Left renal pelvis (tissue), 4 donors: Measurements from ENCODE around the gene C16orf86. TPM values are rescaled to one million over a fixed set of nuclear protein-coding genes. Genes with fewer than 3 reads are reported as not detected.

Experiments used
- polyA plus RNA-seq, 4 donors: library from polyadenylated mRNA; unstranded; fragments of 120-200 nt; gene quantifications; one replicate each; pipeline ENCODE4 v1.2.1, GENCODE V29; 2013; ENCODE audit not compliant: insufficient read length in 4 of 4

Gene C16orf86
- polyA plus RNA-seq, 4 donors: 1.7 to 4.3 (median 2.7) TPM

Other genes starting within 250 kb of the C16orf86 start
- gene HSD11B2, start 235.7 kb upstream of the C16orf86 start, polyA plus RNA-seq: 10 to 100 TPM; 16.5 to 74.4 (median 45.6) TPM
- 10 to 100 TPM; 66.2 to 96.0 (median 84.0) TPM for gene ATP6V0D1, start 185.7 kb upstream of the C16orf86 start, polyA plus RNA-seq
- under 1 TPM in 1 of 4 donors, not detected in 3; 0.34 TPM for gene AGRP, start 183.3 kb upstream of the C16orf86 start, polyA plus RNA-seq
- gene RIPOR1, start 138.0 kb upstream of the C16orf86 start, polyA plus RNA-seq: 100 to 1,000 TPM in 3 of 4 donors, 10 to 100 TPM in 1; 40.9 to 136 (median 116) TPM
- 10 to 100 TPM; 68.3 to 87.1 (median 81.8) TPM for gene CTCF, start 104.3 kb upstream of the C16orf86 start, polyA plus RNA-seq
- gene CARMIL2, start 21.7 kb upstream of the C16orf86 start, polyA plus RNA-seq: 1 to 10 TPM in 1 of 4 donors, under 1 TPM in 3; 0.78 to 1.4 (median 0.84) TPM
- gene ACD, start 6.6 kb upstream of the C16orf86 start, polyA plus RNA-seq: 10 to 100 TPM; 19.4 to 30.0 (median 21.8) TPM
- 1 to 10 TPM; 2.8 to 3.5 (median 3.3) TPM for gene PARD6A, start 5.9 kb upstream of the C16orf86 start, polyA plus RNA-seq
- 10 to 100 TPM; 13.1 to 39.2 (median 19.1) TPM for gene ENKD1, start 64 bp upstream of the C16orf86 start, polyA plus RNA-seq
- gene GFOD2, start 52.5 kb downstream of the C16orf86 start, polyA plus RNA-seq: 10 to 100 TPM; 17.7 to 24.5 (median 20.7) TPM
- gene RANBP10, start 139.7 kb downstream of the C16orf86 start, polyA plus RNA-seq: 10 to 100 TPM; 19.2 to 31.1 (median 21.8) TPM
- 1 to 10 TPM; 2.9 to 9.8 (median 7.1) TPM for gene TSNAXIP1, start 140.1 kb downstream of the C16orf86 start, polyA plus RNA-seq
- gene THAP11, start 175.5 kb downstream of the C16orf86 start, polyA plus RNA-seq: 10 to 100 TPM; 27.7 to 34.1 (median 29.6) TPM
- gene NUTF2, start 180.1 kb downstream of the C16orf86 start, polyA plus RNA-seq: 100 to 1,000 TPM; 103 to 128 (median 126) TPM
- 10 to 100 TPM; 41.2 to 60.4 (median 44.7) TPM for gene CENPT, start 180.9 kb downstream of the C16orf86 start, polyA plus RNA-seq
- 100 to 1,000 TPM in 1 of 4 donors, 10 to 100 TPM in 3; 67.0 to 106 (median 83.7) TPM for gene EDC4, start 206.2 kb downstream of the C16orf86 start, polyA plus RNA-seq
- gene NRN1L, start 218.1 kb downstream of the C16orf86 start, polyA plus RNA-seq: under 1 TPM in 3 of 4 donors, not detected in 1; 0.39 to 0.94 (median 0.93) TPM
- 10 to 100 TPM; 31.0 to 36.4 (median 34.3) TPM for gene PSKH1, start 226.4 kb downstream of the C16orf86 start, polyA plus RNA-seq